ENCODE data around the gene JADE2.

The JADE2 gene

GRCh38 chr5:134530301-134531077 lies 5.0 kb downstream of the JADE2 start:
- no peak for DNase-seq (ENCODE audit: low read depth)

GRCh38 chr5:134533115-134533815 lies 7.8 kb downstream of the JADE2 start:
- no peak for DNase-seq (ENCODE audit: low read depth)

- no peak for DNase-seq (ENCODE audit: low read depth)
Observed at GRCh38 chr5:134534058-134534725, 8.7 kb downstream of the JADE2 start.

- DNase-seq (ENCODE audit: low read depth): no peak
Observed at GRCh38 chr5:134534726-134535110, 9.2 kb downstream of the JADE2 start.

GRCh38 chr5:134536876-134537275 lies 11.4 kb downstream of the JADE2 start:
- DNase-seq (ENCODE audit: low read depth): no peak

- no peak for DNase-seq (ENCODE audit: low read depth)
Observed at GRCh38 chr5:134537297-134537696, 11.8 kb downstream of the JADE2 start.

GRCh38 chr5:134538296-134538695 lies 12.8 kb downstream of the JADE2 start:
- DNase-seq (ENCODE audit: low read depth): no peak

- DNase-seq (ENCODE audit: low read depth): no peak
Observed at GRCh38 chr5:134539732-134540131, 14.3 kb downstream of the JADE2 start.

GRCh38 chr5:134540747-134541733 lies 15.6 kb downstream of the JADE2 start:
- no peak for DNase-seq (ENCODE audit: low read depth)

- no peak for DNase-seq (ENCODE audit: low read depth)
Observed at GRCh38 chr5:134541736-134542376, 16.4 kb downstream of the JADE2 start.

GRCh38 chr5:134543820-134544614 lies 18.5 kb downstream of the JADE2 start:
- no peak for DNase-seq (ENCODE audit: low read depth)

- DNase-seq (ENCODE audit: low read depth): no peak
Observed at GRCh38 chr5:134545070-134545868, 19.8 kb downstream of the JADE2 start.

GRCh38 chr5:134547066-134547465 lies 21.6 kb downstream of the JADE2 start:
- DNase-seq (ENCODE audit: low read depth): no peak

GRCh38 chr5:134547579-134547978 lies 22.1 kb downstream of the JADE2 start:
- no peak for DNase-seq (ENCODE audit: low read depth)

GRCh38 chr5:134547999-134548658 lies 22.7 kb downstream of the JADE2 start:
- no peak for DNase-seq (ENCODE audit: low read depth)

- no peak for DNase-seq (ENCODE audit: low read depth)
Observed at GRCh38 chr5:134549714-134550113, 24.2 kb downstream of the JADE2 start.

GRCh38 chr5:134550271-134551214 lies 25.1 kb downstream of the JADE2 start:
- DNase-seq (ENCODE audit: low read depth): no peak

- DNase-seq (ENCODE audit: low read depth): no peak
Observed at GRCh38 chr5:134551901-134552300, 26.4 kb downstream of the JADE2 start.
